Epidermal melanocyte (primary cell): ENCODE data around the gene CBLB.
"Not testable (repeated sequence)": the region's sequence is repeated elsewhere in the genome, so short reads cannot be mapped to it uniquely, and the experiment has no call there.

Experiments used
- DNase-seq: peaks from one replicate; pipeline ENCODE4 v3.0.0; 2011; ENCODE audit warnings: low spot score; ENCODE audit not compliant: insufficient read length

The CBLB gene

DNA sequence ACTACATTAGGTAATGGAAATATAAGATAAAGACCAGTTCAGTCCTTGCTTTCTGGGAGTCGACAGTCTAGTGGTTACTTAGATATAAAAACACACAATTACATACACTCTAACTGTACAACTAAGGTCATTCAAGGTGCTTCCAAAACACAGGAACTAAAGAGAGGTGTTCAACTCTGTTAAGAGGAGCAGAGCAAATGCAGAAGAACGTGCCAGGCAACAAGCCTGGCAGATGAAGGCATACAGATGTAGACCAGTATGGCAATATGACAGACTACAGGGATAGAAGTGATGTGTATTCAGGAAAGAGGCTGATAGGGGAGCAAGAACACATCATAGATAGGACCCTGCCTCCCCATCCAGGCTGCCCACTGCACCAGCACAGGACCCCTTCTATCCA is 78.3 kb downstream of the CBLB start:
- no peak for DNase-seq

- DNase-seq, result no peak
Observed at GRCh38 chr3:105788593-105788992, 80.2 kb downstream of the CBLB start.

GRCh38 chr3:105787453-105787852 is 81.4 kb downstream of the CBLB start:
- DNase-seq, result no peak

DNA sequence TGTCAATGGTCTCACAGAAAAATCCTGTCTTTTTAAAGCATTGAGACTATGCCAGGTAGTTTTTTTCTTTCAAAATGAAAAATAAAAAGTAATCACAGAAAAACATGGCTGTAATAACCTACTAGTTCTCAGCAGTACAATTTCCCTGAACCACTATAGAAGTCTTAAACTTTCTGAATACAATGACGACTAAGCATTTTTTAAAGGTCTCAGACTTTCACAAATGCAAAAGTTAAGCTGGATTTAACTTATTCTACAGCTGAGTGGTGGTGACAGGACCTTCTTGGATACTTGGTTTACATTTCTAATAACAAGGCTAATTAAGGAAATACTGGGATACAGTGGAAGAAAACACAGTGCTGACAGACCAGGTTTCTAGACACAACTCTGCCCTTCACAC is 81.8 kb downstream of the CBLB start:
- DNase-seq, result no peak

DNA sequence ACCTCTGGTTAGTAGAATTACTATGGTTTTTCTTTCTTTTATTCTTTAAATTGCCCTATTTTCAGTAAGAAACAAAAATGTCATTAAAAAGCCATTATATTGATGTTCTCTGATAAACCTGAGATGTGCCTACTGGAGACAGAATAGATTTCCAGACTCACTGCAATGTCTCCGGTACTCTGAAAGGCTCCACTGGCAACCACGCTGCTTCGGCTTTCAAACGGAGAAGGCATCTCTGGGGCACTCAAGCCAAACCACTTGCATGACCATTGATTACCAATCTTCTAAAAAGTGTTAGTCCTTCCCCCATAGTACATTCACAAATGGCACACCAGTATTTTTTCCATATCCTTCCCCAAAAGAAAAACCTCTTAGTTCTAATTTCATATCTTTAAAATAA is 82.6 kb downstream of the CBLB start:
- DNase-seq, result no peak

DNA sequence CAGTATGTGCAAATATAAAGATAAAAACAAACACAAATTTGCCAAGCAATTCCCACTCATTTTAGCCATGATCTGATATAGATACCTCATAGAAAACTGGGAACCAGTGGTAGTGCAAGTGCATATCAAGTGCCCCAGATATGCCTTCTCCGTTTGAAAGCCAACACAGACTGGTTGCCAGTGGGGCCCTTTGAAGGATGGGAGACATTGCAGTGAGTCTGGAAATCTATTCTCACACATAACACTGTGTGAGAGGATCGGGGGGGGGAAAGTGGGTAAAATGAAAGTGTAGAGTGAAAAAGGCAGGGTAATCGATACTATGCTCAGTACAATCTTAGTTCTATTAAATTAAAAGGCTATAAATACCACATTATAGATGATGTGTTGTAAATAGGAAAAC is 83.0 kb downstream of the CBLB start:
- no peak for DNase-seq

- no peak for DNase-seq
Observed at GRCh38 chr3:105783631-105784030, 85.2 kb downstream of the CBLB start.

DNA sequence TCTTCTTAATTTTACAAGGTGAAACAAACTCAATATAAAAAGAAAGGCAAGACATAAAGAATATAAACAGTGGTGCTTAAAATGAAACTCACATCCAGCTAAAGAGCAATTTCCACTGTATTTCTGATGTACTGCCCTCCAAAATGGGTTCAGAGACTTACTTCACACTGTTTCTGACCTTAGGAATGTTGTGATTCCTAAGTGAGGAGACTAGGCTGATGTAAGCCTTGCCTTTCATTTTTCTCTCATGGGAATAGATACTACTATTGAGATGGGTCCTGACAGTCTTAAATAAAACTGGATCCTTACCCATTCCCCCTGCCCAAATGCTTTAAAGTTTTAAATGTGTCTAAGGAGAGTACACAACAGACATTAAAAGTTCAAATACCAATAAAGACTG is 86.9 kb downstream of the CBLB start:
- no peak for DNase-seq

DNA sequence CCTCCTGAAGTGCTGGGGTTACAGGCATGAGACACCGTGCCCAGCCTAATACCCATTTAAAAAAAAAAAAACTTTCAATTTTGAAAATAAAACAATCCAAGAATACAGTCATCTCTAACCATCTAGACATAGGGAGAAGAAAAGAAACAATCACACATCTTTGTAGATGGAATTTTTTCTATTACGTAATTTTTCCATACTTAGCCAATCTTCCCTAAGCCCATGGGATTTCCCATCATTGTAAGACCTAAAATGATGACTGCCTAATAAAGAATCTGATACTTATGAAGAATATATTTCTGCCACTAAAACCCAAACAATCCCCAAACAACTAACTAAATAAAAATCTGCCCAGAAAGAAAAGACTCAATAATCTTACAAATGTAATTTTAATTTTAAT is 88.7 kb downstream of the CBLB start:
- DNase-seq, result no peak

DNA sequence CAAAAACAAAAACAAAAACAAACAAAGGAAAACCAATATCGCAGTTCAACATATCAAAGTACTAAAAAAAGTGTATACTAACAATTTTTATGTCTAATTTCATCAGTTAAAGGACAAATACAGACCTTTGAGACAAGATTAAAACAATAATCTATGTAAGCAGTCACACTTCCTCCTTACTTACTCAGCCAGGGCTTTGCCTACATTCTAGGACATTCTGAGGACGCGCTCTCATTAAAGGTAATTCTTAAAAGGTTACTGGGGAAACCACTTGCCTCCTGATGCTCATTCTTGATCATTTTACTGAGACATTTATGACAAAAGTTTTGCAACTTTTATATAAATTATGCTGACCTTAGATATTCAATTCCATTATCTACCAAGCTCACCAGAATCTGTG is 93.4 kb downstream of the CBLB start:
- DNase-seq, result no peak

GRCh38 chr3:105774444-105775180 is 94.2 kb downstream of the CBLB start:
- no peak for DNase-seq

GRCh38 chr3:105773291-105773690 is 95.5 kb downstream of the CBLB start:
- no peak for DNase-seq

- no peak for DNase-seq
Observed at GRCh38 chr3:105772635-105773034, 96.2 kb downstream of the CBLB start.

GRCh38 chr3:105771392-105771791 is 97.4 kb downstream of the CBLB start:
- no peak for DNase-seq

GRCh38 chr3:105770410-105770809 is 98.4 kb downstream of the CBLB start:
- DNase-seq, result no peak

DNA sequence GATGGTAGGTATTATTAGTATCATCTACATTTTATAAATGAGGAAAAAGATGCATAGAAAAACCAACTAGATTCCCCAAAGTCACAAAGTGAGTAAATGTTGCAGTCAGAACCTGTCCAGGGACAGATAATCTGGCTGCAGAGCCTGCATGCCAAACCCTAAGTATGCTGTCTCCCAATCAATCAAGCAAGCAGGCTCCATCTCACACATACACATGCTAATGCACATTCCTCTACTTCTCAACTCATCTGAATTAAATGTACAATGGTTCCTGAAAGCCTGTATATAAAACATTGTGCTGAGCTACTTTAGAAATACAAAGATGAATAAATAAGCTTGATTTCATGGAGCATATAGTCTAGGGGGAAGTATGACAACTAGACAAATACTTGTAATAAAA is 101.0 kb downstream of the CBLB start:
- DNase-seq, result no peak

GRCh38 chr3:105767216-105767615 is 101.6 kb downstream of the CBLB start:
- no peak for DNase-seq

- no peak for DNase-seq
Observed at GRCh38 chr3:105765308-105765639, 103.5 kb downstream of the CBLB start.

DNA sequence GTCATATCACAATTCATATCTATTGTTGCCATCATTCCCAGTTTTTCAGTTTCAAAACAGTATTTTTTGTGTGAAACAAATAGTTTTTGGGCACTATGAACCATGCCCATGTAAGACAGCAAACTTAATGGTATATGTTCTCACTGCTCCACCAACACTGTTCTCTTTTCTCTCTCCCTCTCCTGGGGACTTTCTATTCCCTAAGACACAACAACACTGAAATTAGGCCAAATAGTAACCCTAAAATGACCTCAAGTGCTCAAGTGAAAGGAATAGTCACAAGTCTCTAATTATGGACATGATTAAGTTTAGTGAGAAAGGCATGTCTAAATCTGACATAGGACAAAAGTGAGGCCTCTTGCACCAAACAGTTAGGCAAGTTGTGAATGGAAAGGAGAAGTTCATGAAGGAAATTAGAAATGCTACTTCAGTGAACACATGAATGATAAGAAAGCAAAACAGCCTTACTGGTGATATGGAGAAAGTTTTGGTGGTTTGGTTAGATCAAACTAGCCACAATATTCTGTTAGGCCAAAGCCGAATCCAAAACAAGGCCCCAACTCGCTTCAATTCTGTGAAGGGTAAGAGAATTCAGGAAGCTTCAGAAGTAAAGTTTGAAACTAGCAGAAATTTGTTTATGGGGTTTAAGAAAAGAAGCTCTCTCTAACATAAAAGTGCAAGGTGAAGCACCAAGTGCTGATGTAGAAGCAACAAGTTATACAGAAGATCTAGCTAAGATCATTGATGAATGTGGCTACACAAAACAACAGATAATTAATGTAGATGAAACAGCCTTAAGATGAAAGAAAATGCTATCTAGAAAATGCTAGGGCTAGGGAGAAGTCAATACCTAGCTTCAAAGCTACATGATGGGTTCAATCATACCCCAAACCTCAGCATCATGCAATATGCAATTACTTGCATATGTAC is 104.2 kb downstream of the CBLB start:
- no peak for DNase-seq

GRCh38 chr3:105763659-105764036 is 105.2 kb downstream of the CBLB start:
- no peak for DNase-seq

GRCh38 chr3:105762749-105763658 is 105.8 kb downstream of the CBLB start:
- DNase-seq, result no peak

DNA sequence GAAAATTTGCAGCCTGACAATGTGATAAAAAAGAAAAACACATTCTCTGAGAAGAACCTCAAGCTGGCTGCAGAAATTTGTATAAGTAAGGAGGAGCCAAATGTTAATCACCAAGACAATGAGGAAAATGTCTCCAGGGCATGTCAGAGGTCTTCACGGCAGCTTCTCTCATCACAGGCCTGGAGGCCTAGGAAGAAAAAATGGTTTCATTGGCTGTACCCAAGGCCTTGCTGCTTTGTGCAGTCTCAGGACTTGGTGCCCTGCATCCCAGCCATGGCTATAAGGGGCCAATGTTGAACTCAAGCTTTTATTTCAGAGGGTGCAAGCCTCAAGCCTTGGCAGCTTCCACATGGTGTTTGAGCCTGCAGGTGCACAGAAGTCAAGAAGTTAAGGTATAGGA is 106.6 kb downstream of the CBLB start:
- not testable (repeated sequence) for DNase-seq
